HL-60 (cell line): ENCODE results near the gene MAP3K20.

Experiments
- DNase-seq, 2 experiments: peaks; one replicate each; pipeline ENCODE4 v3.0.0-alpha.2; 2010 to 2020; ENCODE audit warnings: low read depth in 1 of 2, low spot score in 1 of 2
- H3K27ac ChIP-seq: fragments of 250-450 bp; sonication (Bioruptor Pico); replicated peaks from 2 replicates; pipeline ENCODE4 v1.5.1; 2020; ENCODE audit warnings: mild to moderate bottlenecking, moderate library complexity
- H3K27me3 ChIP-seq: fragments of 250-450 bp; sonication (Bioruptor Pico); 2 replicates; pipeline ENCODE4 v1.5.1; 2021; ENCODE audit warnings: mild to moderate bottlenecking, moderate library complexity; ENCODE audit not compliant: insufficient read depth, poor library complexity, severe bottlenecking
- H3K4me3 ChIP-seq: replicated peaks from 2 replicates; pipeline ENCODE4 v1.5.1; 2011; ENCODE audit warnings: mild to moderate bottlenecking, control low read depth, low read length; ENCODE audit not compliant: insufficient read depth
- GABPA ChIP-seq: IDR thresholded peaks from 2 replicates; pipeline ENCODE4 v1.6.1; 2012; ENCODE audit warnings: low read depth
- POLR2AphosphoS5 ChIP-seq: IDR thresholded peaks from 2 replicates; pipeline ENCODE4 v1.6.1; 2012; ENCODE audit warnings: low read depth
- SPI1 ChIP-seq: IDR thresholded peaks from 2 replicates; pipeline ENCODE4 v1.6.1; 2012; ENCODE audit warnings: low read depth, mild to moderate bottlenecking, borderline replicate concordance
- TF ChIP-seq, protein P1 (sequence below): IDR thresholded peaks from one replicate; pipeline ENCODE4 v1.5.1; 2011; ENCODE audit warnings: low read length, control low read depth, inconsistent platforms; ENCODE audit not compliant: insufficient read depth
- TF ChIP-seq, protein P2 (sequence below): IDR thresholded peaks from 2 replicates; pipeline ENCODE4 v1.6.1; 2012; ENCODE audit warnings: low read depth; ENCODE audit not compliant: insufficient replicate concordance

Gene MAP3K20

DNA sequence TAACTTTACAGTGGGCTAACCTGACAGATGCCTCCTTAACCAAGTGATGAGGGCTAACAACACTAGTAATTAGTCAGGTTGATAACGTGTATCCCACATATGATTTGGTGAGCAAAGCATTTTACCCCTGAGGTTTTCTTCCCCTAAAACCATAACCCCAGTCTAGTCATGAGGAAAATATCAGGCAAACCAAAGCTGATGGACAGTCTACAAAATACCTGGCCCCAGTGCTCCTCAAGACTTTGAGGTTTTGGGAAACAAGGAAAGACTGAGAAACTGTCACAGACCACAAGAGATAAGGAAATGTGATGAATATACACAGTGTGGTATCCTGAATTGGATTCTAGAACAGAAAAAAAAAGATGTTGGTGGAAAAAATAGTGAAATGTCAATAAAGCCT, 28.5 kb downstream of the MAP3K20 start:
- Histone ChIP-seq H3K27ac (no peak overlapping the region), H3K4me3 (no peak overlapping the region), H3K27me3 (no peaks in the 10 kb centered on the region)
- DNase-seq = no peak
- TF ChIP-seq, protein P1, sequence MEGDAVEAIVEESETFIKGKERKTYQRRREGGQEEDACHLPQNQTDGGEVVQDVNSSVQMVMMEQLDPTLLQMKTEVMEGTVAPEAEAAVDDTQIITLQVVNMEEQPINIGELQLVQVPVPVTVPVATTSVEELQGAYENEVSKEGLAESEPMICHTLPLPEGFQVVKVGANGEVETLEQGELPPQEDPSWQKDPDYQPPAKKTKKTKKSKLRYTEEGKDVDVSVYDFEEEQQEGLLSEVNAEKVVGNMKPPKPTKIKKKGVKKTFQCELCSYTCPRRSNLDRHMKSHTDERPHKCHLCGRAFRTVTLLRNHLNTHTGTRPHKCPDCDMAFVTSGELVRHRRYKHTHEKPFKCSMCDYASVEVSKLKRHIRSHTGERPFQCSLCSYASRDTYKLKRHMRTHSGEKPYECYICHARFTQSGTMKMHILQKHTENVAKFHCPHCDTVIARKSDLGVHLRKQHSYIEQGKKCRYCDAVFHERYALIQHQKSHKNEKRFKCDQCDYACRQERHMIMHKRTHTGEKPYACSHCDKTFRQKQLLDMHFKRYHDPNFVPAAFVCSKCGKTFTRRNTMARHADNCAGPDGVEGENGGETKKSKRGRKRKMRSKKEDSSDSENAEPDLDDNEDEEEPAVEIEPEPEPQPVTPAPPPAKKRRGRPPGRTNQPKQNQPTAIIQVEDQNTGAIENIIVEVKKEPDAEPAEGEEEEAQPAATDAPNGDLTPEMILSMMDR = no peak
- no peak for TF ChIP-seq POLR2AphosphoS5
- no peak for TF ChIP-seq GABPA
- TF ChIP-seq, protein P2, sequence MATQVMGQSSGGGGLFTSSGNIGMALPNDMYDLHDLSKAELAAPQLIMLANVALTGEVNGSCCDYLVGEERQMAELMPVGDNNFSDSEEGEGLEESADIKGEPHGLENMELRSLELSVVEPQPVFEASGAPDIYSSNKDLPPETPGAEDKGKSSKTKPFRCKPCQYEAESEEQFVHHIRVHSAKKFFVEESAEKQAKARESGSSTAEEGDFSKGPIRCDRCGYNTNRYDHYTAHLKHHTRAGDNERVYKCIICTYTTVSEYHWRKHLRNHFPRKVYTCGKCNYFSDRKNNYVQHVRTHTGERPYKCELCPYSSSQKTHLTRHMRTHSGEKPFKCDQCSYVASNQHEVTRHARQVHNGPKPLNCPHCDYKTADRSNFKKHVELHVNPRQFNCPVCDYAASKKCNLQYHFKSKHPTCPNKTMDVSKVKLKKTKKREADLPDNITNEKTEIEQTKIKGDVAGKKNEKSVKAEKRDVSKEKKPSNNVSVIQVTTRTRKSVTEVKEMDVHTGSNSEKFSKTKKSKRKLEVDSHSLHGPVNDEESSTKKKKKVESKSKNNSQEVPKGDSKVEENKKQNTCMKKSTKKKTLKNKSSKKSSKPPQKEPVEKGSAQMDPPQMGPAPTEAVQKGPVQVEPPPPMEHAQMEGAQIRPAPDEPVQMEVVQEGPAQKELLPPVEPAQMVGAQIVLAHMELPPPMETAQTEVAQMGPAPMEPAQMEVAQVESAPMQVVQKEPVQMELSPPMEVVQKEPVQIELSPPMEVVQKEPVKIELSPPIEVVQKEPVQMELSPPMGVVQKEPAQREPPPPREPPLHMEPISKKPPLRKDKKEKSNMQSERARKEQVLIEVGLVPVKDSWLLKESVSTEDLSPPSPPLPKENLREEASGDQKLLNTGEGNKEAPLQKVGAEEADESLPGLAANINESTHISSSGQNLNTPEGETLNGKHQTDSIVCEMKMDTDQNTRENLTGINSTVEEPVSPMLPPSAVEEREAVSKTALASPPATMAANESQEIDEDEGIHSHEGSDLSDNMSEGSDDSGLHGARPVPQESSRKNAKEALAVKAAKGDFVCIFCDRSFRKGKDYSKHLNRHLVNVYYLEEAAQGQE = no peak
- no peak for TF ChIP-seq SPI1

DNA sequence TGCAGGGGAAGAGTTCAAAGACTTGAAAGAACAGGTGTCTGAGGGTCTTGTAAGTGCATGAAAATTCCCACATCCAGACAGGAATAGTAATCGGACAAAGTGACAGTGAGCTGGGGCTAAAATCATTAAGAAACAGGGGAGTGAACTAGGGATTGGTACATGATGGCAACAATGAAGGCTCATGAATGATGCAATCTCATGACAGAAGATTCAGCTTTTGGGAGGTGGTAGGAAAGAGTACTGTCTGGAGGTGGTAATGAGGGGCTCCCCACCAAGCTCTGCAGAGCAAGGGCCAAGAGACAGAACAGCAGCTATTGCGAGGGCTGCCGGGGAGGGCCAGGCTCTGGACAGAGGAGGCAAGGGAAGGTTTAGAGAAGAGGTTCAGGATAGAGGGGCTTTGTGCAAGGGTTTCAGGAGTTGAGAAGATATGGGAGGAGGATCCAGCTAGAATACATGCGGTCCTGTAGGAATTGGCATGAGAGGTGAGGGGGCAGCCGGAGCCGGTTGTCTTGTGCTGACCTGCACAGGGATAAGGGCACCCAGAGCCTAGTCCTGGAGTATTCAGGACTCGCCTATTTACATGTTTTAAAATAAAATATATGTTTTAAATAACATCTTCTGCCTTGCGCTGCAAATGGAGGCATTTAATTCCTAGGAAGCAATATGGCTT, 31.4 kb downstream of the MAP3K20 start:
- no peak for TF ChIP-seq GABPA
- no peak for TF ChIP-seq POLR2AphosphoS5
- TF ChIP-seq SPI1 = no peak
- H3K27ac ChIP-seq = no peak overlapping the region
- no peaks in the 10 kb centered on the region for H3K27me3 ChIP-seq
- no peak overlapping the region for H3K4me3 ChIP-seq
- no peak for DNase-seq

DNA sequence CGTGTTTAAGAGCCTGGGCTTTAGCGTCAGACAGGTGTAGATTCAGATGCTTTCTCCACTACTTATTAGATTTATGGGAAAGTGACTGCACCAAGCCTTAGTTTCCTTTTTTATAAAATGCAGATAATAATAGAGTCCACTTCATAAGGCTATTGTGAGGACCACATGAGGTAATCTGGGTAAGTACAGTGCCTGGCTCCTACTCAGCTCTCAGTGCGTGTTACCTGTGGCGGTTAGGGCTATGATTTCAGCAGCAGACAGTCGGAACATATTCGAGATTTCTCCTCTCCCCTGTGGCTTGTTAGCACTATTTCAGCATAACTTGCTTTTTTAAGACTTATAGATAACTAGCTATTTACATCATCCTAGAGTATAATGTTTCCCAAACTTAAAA, 32.0 kb downstream of the MAP3K20 start:
- DNase-seq = no peak
- no peak overlapping the region for H3K4me3 ChIP-seq
- TF ChIP-seq, protein P1 = no peak
- no peak for TF ChIP-seq POLR2AphosphoS5
- no peak overlapping the region for H3K27ac ChIP-seq
- no peaks in the 10 kb centered on the region for H3K27me3 ChIP-seq

DNA sequence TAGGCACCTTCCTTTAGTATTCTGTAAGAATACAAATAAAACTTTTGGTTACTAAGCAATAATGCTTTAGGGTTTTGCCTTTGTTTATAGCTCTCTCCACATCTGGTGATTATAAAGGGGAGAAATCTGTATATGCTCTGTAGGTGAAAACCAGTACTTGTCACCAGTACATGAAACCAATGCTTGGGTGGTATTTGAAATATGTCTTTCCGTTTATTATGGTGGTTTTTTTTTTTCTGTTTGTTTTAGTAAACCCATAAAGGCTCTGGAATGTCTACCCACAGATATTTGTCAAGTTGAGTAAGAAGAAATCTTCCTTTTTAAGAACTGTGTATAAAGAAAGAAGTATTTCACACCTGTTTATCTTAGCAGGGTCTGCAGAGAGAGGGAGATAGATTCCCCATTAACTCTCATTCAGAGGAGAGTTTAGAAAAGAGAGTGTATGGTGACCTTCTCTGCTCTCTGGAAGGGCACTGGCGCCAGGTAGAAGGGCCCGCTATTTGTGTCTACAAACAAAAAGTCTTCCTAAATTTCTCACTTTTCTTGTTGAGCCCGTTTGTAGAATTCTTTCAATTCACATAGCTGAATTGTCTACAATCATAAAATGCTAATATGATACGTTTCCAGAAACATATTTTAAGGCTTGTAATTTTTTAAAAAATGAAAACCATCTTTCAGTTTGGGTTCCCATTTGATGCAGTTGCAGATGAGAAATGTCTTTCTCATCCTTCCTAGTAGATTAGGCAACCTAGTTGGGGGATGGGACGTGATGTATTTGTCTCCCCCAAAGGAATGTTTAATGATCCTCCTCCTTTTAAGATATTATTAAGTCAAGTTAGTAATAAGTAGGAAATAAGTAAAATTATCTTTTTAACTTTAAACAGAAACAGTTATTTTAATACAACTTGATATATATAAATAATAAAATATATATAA, 33.9 kb downstream of the MAP3K20 start:
- Histone ChIP-seq H3K27me3 (no peaks in the 10 kb centered on the region), H3K27ac (no peak overlapping the region), H3K4me3 (no peak overlapping the region)
- DNase-seq = no peak
- TF ChIP-seq, protein P2 = no peak
- TF ChIP-seq, protein P1 = no peak
